ENCODE results near the gene RPL39. TPM values are rescaled to one million over a fixed set of nuclear protein-coding genes. Genes with fewer than 3 reads are reported as not detected.

Gene RPL39
- polyA plus RNA-seq, 1 donor from 2014 or later: 3,126 TPM

Small RNA genes within 50 kb of the gene (small RNA-seq; reads per million reads assigned to genes)
- gene SNORA69: 0 to 0.03 (median 0) reads per million in 3 experiments

Other genes starting within 250 kb of the RPL39 start
- gene STEEP1, start 226.2 kb downstream of the RPL39 start, polyA plus RNA-seq: 43.8 and 63.0 TPM in 2 replicates
- gene UBE2A, start 217.1 kb downstream of the RPL39 start, polyA plus RNA-seq: 116 and 129 TPM in 2 replicates
- 22.5 and 27.0 TPM in 2 replicates for gene NKRF, start 185.2 kb downstream of the RPL39 start, polyA plus RNA-seq
- gene SEPTIN6, start 98.5 kb downstream of the RPL39 start, polyA plus RNA-seq: 153 and 155 TPM in 2 replicates
- 1.0 TPM in 1 of 2 replicates, not detected in the other for gene SOWAHD, start 33.0 kb downstream of the RPL39 start, polyA plus RNA-seq
- gene UPF3B, start 61.3 kb upstream of the RPL39 start, polyA plus RNA-seq: 20.2 and 24.8 TPM in 2 replicates
- 19.6 and 27.2 TPM in 2 replicates for gene RNF113A, start 80.1 kb upstream of the RPL39 start, polyA plus RNA-seq
- 214 and 270 TPM in 2 replicates for gene NDUFA1, start 80.2 kb upstream of the RPL39 start, polyA plus RNA-seq
- 4.2 TPM in 1 of 2 replicates, not detected in the other for gene AKAP14, start 104.3 kb upstream of the RPL39 start, polyA plus RNA-seq
- gene NKAP, start 152.1 kb upstream of the RPL39 start, polyA plus RNA-seq: 4.7 and 6.3 TPM in 2 replicates

Measured in neural cell (in vitro differentiated cells).